Glomerular endothelial cell (primary cell): ENCODE data around the gene PLD5. TPM values are rescaled to one million over a fixed set of nuclear protein-coding genes. Genes with fewer than 3 reads are reported as not detected.
"Not testable (repeated sequence)": the region's sequence is repeated elsewhere in the genome, so short reads cannot be mapped to it uniquely, and the experiment has no call there.

Experiments used
- DNase-seq: peaks from one replicate; pipeline ENCODE4 v3.0.0-alpha.2; 2011; ENCODE audit warnings: low read depth, low spot score; ENCODE audit errors: extremely low read depth
- total RNA-seq: library from RNA; depleted of rRNA; stranded (reverse); fragments of >200 nt; gene quantifications from 2 replicates; pipeline ENCODE4 v1.2.3, GENCODE V29; 2015

The PLD5 gene
- total RNA-seq, 1 donor from 2014 or later, result 0.29 TPM

DNA sequence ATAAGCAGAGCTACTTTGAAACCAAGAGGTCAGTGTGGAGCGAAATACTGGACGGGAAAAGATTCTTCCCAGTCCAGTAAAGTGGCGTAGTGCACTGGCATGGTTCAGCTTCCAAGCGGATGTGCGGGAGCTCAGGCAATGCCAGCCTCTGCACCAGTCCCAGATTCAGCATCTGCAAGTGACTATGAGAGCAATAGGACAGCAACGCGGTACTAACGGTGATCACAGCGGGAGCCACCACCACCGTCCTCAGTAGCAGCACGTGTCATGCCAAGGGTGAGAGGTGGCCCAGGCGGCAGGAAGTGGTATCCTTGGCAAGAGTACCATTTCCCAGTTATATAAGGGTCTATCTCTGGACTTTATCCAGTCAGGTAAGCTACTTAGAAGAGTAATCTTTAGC is 17.8 kb downstream of the PLD5 start:
- DNase-seq, result no peak

DNA sequence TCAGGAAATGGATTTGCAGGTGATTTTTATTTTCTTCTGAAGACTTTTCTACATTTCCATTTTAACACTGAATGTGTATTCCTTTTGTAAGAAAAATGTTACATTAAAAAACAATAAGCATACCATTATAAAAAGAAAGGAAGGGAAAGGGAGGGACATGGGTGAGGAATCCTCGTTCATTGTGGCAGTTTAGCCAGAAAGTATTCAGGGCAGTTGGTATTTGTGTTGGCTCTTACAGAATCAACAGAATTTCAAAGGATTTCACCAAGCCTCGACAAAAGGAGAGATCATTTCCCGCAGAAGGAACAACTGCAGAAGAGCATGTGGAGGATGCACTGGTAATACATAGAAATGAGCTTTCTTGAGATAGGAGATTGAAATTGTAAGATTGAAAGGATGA is 35.0 kb downstream of the PLD5 start:
- DNase-seq, result no peak

DNA sequence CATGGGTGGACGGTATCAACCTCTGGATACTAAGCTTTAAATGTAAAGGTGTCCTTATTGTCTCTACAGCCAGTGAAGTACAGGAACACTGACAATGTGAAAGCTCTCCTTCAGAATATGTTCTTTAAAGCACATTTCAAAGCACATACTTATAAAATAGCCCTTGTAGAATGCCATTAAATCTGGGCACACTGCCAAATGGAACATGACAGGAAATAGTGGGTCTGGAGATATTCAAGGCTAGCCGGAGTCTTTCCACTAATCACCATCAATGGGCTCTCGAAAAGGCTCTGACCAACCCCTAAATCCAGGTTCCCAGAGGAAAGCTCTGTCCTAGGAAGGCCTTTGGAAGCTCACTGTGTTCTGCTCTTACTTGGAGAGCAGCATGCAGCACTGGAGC is 46.6 kb downstream of the PLD5 start:
- no peak for DNase-seq

DNA sequence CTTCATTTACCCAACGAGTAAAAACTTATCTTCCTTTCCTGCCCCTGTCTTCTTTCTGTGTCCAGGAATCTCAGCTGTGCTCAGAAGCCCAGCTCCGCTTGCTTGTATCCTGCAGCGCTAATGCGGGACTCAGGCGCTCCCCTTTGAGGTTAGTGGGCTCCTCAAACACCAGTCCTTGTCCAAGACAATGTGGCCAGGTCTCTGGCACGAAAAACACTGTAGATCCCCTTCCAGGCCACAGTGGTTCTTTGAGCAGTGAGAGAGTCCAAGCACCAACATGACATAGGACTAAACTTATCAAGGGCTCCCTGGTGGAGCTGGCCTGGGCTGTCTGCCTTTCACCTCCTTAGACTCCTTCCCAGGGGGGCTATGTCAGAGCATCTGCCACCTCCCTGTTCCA is 53.7 kb downstream of the PLD5 start:
- no peak for DNase-seq

DNA sequence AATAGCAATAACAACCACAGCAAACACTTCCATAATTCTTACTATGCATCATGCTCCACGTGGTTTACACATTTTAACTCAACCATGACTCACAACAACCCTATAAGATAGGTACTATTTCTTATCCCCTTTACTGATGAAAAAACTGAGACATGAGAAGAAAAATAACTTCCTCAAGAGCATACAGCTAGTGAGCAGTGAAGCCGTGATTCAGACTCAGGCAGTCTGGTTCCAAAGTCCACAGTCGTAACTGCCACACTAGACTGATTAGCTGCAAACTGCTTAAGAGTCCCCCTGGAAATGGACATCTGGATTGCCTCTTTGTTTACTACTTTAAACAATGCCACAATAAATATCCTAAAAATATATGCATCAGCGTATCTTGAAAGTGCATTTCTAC is 55.7 kb downstream of the PLD5 start:
- DNase-seq, result no peak

DNA sequence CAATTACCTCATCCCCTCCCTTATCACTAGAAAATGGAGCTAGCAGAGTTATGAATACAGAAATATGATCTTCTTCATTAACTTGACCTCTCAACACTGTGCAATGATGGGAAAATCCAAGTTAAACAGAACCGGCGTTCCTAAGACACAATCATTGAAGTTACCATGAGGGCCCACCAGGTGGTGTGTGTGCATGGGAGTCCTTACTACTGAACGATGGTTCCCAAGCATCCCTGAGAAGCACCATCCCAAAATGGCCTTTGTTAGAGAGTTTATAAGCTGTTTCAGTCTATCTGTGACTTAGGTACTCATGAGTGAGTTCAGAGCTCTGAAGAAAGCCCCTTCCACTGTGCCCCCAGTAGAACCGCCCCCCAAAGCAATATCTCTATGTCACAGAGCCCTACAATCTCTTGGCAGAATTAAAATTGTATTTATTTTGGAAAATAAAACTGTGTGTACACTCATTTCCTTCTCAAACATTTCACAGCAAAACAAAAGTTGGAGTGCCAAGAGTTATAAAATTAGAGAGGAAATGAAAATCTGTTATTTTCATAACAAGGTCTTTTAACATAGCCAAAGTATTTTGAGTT is 56.8 kb downstream of the PLD5 start:
- peak; percentile 12 for DNase-seq

DNA sequence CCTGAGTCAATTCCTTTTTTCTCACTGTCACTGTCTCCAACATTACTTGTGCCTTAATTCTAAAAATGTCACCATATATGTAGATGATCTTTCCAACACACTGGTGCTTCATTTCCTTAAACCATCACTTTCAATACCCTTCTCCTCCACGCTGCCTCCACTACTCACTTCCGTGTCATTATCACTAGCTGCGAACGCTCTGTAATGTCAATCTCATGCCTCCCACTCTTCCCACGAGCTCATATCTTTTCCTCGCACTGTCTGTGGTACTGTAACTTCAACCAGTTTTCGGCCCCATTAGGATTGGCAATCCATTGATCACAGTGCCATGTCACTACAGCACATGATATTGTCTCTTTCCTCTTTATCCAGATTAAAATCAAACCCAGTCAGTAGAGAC is 61.6 kb downstream of the PLD5 start:
- no peak for DNase-seq

DNA sequence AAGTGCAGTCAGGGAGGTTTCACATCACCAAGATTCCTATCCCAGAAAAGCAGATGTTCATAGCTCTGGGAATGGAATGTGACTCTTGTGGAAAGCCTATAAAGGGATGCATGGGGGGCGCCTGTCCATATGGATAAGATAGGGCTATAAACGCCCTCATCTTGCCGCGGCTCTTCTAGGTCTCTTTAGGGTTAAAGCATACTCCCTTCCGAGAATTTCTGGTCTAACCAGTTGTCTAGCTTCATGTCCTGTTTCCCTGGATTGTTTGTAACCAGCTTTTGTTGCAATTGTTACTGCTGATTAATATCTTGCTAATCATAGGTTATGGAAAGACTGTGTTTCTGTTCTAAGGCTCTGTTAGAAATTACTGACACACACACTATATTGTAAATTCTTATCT is 64.8 kb downstream of the PLD5 start:
- DNase-seq, result not testable (repeated sequence)

DNA sequence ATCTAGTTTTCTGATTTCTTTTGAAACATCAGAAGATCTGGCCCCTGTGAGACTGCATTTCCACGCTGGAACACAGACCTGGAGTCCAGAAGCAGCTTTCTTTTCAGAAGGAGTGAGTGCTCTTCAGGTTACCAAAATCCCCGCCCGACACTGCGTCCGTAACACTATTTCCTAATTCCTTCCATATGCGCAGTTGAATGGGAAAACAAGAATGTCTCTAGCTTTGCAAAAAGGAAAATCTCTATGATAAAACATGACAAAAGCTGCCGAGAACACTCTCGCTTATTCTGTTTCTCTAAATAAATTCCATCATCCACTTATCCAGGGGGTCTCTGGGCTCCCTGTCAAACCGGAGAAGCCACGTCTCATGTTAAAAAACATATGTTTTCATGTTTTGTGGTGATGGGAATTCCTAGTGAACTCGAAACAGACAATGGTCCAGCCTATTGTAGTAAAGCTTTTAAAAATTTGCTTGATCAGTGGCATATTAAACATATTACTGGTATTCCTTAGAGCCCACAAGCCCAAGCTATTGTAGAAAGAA is 67.7 kb downstream of the PLD5 start:
- no peak for DNase-seq

DNA sequence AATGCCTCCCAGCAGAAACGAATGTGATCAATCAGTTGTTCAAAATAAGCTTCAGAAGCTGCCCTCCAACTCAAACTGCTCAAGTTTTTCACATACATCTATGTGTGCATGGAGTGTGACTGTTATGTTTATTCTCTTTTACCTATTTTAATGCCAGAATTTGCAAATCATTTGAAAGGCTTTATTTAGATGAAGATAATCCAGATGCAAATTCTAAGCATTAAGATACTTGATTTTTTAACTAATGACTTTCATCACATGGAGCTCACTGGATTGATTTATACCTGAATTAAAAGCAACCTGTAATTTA is 69.5 kb downstream of the PLD5 start:
- no peak for DNase-seq

DNA sequence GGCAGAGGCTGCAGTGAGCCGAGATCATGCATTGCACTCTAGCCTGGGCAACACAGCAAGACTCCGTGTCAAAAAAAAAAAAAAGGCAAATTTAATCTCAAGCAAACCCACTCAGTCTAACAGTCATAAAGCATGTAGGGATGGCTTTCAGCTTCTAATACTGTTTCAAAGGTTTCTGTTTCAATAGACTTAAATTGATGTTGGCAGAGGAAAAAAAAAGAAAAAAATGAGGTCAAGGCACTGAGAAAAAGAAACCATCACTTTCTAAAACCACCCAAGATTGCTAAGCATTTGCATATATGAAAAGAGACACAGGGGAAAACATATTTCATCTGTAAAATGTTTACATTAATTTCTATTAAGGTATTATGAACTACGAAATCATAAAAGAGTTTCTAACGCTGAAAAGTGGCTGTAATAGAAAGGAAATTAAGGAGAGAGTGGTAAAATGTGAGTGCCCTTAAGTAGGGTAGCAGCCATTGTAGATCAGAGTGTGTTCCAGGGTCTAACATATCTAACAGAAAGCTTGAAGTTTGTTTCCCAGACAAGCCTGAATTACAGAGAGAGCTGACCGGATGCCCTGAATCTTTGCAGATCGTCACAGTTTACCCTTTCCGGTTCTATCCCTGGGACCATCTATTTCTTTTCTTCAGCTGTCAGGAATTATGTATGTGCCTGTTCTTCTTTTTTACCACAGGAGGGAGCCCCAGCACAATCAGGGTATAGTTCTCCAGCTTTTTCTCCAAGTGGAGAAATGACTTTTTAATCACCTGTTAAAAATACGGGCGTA is 70.0 kb downstream of the PLD5 start:
- no peak for DNase-seq

DNA sequence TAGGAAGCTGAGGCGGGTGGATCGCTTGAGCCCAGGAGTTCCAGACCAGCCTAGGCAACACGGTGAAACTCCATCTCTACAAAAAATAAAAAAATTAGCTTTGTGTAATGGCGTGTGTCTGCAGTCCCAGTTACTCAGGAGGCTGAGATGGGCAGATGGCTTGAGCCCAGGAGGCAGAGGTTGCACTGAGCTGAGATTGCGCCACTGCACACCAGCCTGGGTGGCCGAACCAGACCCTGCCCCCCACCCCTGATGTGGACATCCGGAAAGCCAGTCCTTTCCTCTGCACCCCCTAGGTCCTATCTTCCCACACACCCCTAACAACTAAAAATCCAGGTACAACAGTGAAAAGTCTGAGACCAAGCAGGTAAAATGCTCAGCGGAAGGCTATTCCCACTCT is 71.9 kb downstream of the PLD5 start:
- DNase-seq, result no peak

DNA sequence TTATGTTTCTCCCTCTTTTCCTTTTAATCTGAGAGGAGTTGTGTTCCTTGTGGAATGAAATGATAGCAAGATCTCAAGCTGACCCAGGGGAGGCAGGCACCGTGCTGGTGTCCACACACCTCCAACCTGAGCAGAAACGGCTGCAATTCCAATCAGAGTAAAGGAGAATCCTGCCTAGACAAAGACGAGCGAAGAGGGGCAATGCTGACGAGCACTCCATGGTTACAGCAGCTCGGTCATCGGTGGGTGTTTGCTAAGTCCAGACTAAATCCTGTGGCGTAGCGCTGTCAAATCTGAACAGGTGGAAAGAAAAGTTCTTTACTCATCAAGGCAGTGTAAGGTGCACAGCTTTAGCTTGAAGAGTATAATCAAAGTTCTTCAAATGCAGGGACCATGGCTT is 74.8 kb downstream of the PLD5 start:
- DNase-seq, result no peak

DNA sequence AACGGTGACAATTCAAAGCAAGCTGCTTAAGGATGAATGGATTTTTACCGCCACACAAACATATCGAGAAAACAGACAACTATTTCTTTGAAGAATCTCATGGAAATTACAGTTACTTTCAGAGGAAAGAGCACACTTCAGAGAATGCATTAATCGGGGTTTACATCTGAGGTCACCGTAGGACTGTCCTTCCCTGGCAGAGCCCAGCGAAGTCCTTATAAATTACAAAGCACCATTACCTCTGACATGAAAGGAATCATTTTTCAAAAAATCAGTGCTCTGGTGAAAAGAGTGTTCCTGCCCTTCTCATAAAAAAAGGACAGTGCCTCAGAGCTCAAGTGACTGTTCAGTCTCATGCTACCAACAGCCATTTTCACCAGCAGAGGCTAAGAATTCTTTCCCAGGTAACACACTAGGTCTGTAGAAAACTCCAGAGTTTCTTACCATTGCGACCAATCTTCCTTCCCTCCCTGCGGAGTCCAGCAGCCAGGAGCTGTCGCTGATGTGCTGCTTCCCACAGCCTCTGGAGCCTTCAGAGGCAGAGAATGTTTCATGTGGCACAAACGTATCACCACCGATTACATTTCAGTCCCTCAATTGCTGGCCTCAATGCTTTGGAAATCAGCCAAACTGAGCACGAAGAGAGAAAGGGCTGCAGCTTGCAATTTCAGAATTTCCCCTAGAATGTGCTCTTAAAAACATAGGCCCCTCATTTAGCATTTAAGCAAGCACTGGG is 75.4 kb downstream of the PLD5 start:
- no peak for DNase-seq

DNA sequence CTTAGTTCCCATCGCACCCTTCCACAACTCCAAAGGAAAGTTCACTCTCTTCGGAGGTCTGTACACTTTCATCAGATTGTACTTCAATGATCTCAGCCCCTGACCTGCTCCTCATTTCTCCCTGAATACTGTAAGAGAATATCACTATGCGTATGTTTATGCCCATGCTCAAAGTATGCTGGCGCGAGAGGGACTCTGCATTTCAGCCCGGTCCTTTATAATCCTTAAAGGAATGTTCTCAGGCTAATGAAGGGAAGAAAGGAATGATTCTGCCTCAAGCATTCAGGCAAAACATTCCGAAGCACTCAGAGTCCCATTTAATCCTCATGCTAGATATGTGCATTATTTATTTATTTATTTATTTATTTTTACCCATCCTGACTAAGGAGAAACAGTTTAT is 76.8 kb downstream of the PLD5 start:
- no peak for DNase-seq

DNA sequence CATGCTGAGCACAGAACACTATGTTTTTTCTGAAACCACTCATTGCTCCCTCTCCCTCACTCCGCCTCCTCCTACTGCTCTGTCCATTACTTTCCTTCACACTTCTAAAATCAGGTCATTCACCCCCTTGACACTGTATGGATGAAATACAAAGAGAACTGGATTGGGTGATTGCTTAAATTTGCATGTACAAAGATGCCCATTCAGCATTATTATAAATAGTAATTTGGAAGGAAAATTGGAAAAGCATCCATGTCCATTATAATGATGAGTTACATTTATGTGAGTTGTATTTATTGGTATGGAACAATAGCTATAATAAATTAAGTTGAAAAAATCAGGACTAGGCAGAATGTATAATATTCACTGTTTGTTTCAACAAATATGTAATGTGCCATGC is 83.7 kb downstream of the PLD5 start:
- DNase-seq, result no peak

DNA sequence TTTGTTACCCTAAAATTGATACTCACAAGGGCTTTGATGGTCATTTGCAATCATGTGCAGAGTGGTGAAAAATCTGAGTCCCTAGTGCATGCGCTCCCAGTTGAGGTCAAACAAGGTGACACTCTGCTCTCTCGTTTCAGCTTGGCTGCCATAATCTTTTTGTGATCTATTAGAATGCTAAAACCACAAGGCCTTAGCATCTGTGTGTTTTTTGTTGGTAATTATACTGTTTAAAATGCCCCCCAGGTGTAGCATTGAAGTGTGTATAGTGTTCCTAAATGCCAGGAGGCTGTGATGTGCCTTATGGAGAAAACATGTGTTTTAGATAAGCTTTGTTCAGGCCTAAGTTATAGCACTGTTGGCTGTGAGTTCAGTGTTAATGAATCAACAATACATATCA is 89.3 kb downstream of the PLD5 start:
- DNase-seq, result no peak

DNA sequence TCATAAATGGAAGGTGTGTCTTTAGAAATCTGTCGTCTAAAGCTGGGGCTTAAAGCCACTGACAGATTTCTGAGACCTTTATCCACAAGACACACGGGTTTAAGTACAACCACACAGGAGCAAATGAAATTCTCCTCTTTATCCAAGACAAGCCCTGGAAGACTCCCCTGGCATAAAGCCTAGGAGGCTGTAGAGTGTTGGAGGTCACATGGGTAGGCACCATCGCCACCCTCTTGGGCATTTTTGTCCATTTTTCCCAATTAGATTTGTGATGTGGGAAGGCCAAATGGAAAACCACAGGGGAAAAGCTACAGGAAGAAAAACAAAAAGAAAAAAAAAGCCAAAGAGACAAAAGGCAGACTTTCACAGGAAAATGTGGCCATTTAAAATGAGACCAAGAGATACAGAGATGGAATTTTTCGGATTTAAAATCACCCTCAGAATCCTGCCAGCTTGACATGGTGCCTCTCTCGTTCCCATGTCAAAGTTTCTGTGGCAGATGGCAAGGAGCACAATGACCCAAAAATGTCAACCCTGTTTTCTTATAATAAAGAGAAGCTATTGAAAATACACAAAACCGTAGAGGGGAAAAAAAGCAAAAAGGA is 91.9 kb downstream of the PLD5 start:
- DNase-seq, result no peak

DNA sequence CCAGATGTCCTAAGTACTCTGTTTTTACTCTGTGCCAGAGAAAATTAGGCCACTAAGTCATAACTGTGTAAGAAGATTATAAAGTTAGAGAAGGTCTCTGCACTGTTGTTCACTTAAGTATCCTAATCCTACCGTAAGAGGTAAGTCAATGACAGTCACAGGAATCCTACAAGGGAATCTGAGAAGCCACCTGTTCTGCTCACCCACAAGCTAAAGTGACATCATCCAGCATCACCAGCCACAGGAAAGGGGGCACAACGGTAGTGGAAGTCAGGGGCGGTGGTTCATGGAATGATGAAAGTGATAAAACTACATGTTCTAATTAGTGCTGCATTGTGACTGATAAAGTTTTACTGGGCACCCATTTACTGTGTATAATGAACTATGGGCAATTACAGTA is 92.7 kb downstream of the PLD5 start:
- DNase-seq, result no peak

DNA sequence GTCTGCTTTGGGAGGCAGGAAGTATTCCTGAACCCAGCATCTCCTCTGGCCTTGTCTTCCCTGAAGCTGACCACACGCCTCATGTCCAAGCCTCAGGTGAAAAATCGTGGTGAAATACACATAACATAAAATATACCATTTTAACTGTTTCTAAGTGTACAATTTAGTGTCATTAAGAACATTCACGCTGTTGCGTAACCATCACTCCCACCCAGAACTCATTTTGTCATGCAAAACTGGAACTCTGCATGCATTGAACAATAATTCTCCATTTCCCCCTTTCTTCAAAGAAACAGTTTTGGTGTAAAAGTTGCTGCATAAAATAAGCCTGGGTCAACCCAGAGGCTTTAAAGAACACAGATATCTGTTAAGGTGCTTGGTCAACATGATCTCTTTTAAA is 93.5 kb downstream of the PLD5 start:
- no peak for DNase-seq

DNA sequence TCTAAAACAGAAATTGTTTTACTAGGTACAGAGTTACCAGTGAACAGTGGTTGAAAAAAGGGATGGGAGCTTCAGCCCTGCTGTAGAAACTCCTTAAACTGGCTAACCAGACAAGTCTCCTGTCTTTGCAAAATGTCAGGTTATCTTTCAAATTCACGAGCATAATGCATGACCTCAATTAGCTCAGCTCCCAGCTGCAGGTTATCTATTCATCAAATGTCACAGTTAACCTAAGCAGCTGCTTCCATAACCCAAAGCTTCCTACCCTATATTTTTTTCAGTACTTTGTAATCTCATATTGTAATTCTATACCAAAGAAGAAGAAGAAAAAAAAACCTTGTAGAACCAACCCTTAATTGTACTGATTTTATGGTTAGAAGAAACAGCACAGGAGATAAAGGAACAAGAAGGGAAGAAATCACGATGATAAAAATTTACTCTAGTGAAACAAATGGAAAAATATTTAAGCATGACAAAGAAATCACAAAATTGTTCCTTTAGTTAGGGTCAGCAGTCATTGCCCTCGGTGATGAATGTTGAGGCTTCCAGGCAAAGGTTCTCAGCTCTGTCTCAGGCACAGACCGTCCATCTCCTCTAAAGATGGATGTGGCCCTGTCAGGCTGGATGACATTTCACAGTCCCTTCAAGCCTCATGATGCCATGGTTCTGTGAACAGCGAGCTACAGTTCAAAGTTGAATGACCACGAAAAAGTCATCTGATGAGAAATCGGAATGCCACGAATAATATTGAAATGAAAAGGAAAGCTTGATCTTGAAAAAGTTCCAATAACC is 95.9 kb downstream of the PLD5 start:
- DNase-seq, result no peak
